HPDE6-E6E7 (cell line): ENCODE measurements around the gene PITPNM2.
"Not testable (repeated sequence)": the region's sequence is repeated elsewhere in the genome, so short reads cannot be mapped to it uniquely, and the experiment has no call there.

Experiments
- DNase-seq: peaks from one replicate; pipeline ENCODE4 v3.0.0; 2011; ENCODE audit warnings: missing footprints; ENCODE audit errors: extremely low spot score

Gene PITPNM2

GRCh38 chr12:123120452-123121166 is 30.3 kb downstream of the PITPNM2 start:
- DNase-seq: no peak

- no peak for DNase-seq
Measured at GRCh38 chr12:123119808-123120207, 31.1 kb downstream of the PITPNM2 start.

- no peak for DNase-seq
Measured at GRCh38 chr12:123118497-123118896, 32.4 kb downstream of the PITPNM2 start.

GRCh38 chr12:123115409-123116121 is 35.3 kb downstream of the PITPNM2 start:
- no peak for DNase-seq

- DNase-seq: no peak
Measured at GRCh38 chr12:123114304-123115083, 36.4 kb downstream of the PITPNM2 start.

- DNase-seq: no peak
Measured at GRCh38 chr12:123113026-123113425, 37.9 kb downstream of the PITPNM2 start.

GRCh38 chr12:123111498-123112165 is 39.3 kb downstream of the PITPNM2 start:
- no peak for DNase-seq

GRCh38 chr12:123109319-123109772 is 41.5 kb downstream of the PITPNM2 start:
- DNase-seq: no peak

- no peak for DNase-seq
Measured at GRCh38 chr12:123108682-123109066, 42.2 kb downstream of the PITPNM2 start.

- no peak for DNase-seq
Measured at GRCh38 chr12:123107926-123108681, 42.8 kb downstream of the PITPNM2 start.

GRCh38 chr12:123106640-123107359 is 44.1 kb downstream of the PITPNM2 start:
- DNase-seq: no peak

GRCh38 chr12:123105211-123105826 is 45.6 kb downstream of the PITPNM2 start:
- DNase-seq: no peak

- DNase-seq: no peak
Measured at GRCh38 chr12:123104809-123105208, 46.1 kb downstream of the PITPNM2 start.

GRCh38 chr12:123104094-123104493 is 46.8 kb downstream of the PITPNM2 start:
- DNase-seq: not testable (repeated sequence)

- DNase-seq: no peak
Measured at GRCh38 chr12:123102781-123103503, 47.9 kb downstream of the PITPNM2 start.

GRCh38 chr12:123102366-123102765 is 48.5 kb downstream of the PITPNM2 start:
- DNase-seq: no peak

- DNase-seq: no peak
Measured at GRCh38 chr12:123101526-123101925, 49.4 kb downstream of the PITPNM2 start.
